Stimulated activated naive CD8-positive, alpha-beta T cell treated with anti-CD3 and anti-CD28 coated beads, Interleukin-15, amount 100 ng/mL, for 72 hours (primary cell): ENCODE results near the gene NLGN4Y.

ENCODE experiments used
- ATAC-seq: fragments of 150-1000 bp; cut with Tn5 transposase; 2 replicates; pipeline ENCODE4 v1.10.0; 2021; ENCODE audit warnings: mild to moderate bottlenecking, moderate library complexity
- DNase-seq, 2 donors: peaks; one replicate each; pipeline ENCODE4 v3.0.0; 2021 to 2022
- H3K27ac Mint-ChIP-seq, 2 donors: one replicate each; pipeline ENCODE4 v1.8.0; 2022; ENCODE audit warnings: mild to moderate bottlenecking in 2 of 2, mixed read lengths in 2 of 2, moderate library complexity in 2 of 2
- H3K27me3 Mint-ChIP-seq: one replicate; pipeline ENCODE4 v1.8.0; 2022; ENCODE audit warnings: mixed read lengths
- H3K4me1 Mint-ChIP-seq: one replicate; pipeline ENCODE4 v1.8.0; 2022; ENCODE audit warnings: mild to moderate bottlenecking, mixed read lengths
- H3K4me3 Mint-ChIP-seq, 2 donors: one replicate each; pipeline ENCODE4 v1.8.0; 2022; ENCODE audit warnings: mild to moderate bottlenecking in 2 of 2, mixed read lengths in 2 of 2, moderate library complexity in 1 of 2
- H3K9me3 Mint-ChIP-seq, 2 donors: one replicate each; pipeline ENCODE4 v1.8.0; 2022; ENCODE audit warnings: mixed read lengths in 2 of 2

The NLGN4Y gene

GRCh38 chrY:14618513-14618912, 94.2 kb downstream of the NLGN4Y start:
- Mint-ChIP-seq H3K4me1 (no peaks in the 10 kb centered on the region), H3K27ac (no peak overlapping the region), H3K4me3 (no peak overlapping the region), H3K9me3 (peaks cover 7 to 11% of the 10 kb centered on the region in 2 donors), H3K27me3 (no peaks in the 10 kb centered on the region)
- ATAC-seq (no peak), DNase-seq (no peak)

- no peak for DNase-seq
- Mint-ChIP-seq H3K27ac (no peak overlapping the region), H3K27me3 (no peaks in the 10 kb centered on the region), H3K9me3 (no peaks in the 10 kb centered on the region), H3K4me1 (no peaks in the 10 kb centered on the region), H3K4me3 (no peak overlapping the region)
- no peak for ATAC-seq
Measured at GRCh38 chrY:14628208-14628607, 103.9 kb downstream of the NLGN4Y start.

- Mint-ChIP-seq H3K4me1 (no peaks in the 10 kb centered on the region), H3K27me3 (no peaks in the 10 kb centered on the region), H3K4me3 (no peak overlapping the region), H3K9me3 (no peaks in the 10 kb centered on the region), H3K27ac (no peak overlapping the region)
- DNase-seq, result no peak
- no peak for ATAC-seq
Measured at GRCh38 chrY:14631676-14632075, 107.3 kb downstream of the NLGN4Y start.

- Mint-ChIP-seq H3K4me3 (no peak overlapping the region), H3K27ac (no peak overlapping the region), H3K4me1 (no peaks in the 10 kb centered on the region), H3K27me3 (no peaks in the 10 kb centered on the region), H3K9me3 (no peaks in the 10 kb centered on the region)
- ATAC-seq (no peak), DNase-seq (no peak)
Measured at GRCh38 chrY:14633718-14634117, 109.4 kb downstream of the NLGN4Y start.

GRCh38 chrY:14634954-14635353, 110.6 kb downstream of the NLGN4Y start:
- no peaks in the 10 kb centered on the region for H3K9me3 Mint-ChIP-seq
- H3K4me3 Mint-ChIP-seq, result no peak overlapping the region
- no peak for ATAC-seq
- no peaks in the 10 kb centered on the region for H3K4me1 Mint-ChIP-seq
- H3K27me3 Mint-ChIP-seq, result no peaks in the 10 kb centered on the region
- DNase-seq, result no peak
- no peak overlapping the region for H3K27ac Mint-ChIP-seq

GRCh38 chrY:14637551-14637950, 113.2 kb downstream of the NLGN4Y start:
- Mint-ChIP-seq H3K4me3 (no peak overlapping the region), H3K27me3 (no peaks in the 10 kb centered on the region), H3K9me3 (no peaks in the 10 kb centered on the region), H3K4me1 (no peaks in the 10 kb centered on the region), H3K27ac (no peak overlapping the region)
- ATAC-seq, result no peak
- DNase-seq, result no peak

- H3K27me3 Mint-ChIP-seq, result no peaks in the 10 kb centered on the region
- no peak overlapping the region for H3K4me3 Mint-ChIP-seq
- no peak for ATAC-seq
- DNase-seq, result no peak
- peaks cover 6 to 9% of the 10 kb centered on the region in 2 donors for H3K9me3 Mint-ChIP-seq
- H3K4me1 Mint-ChIP-seq, result no peaks in the 10 kb centered on the region
- H3K27ac Mint-ChIP-seq, result no peak overlapping the region
Measured at GRCh38 chrY:14641853-14642252, 117.5 kb downstream of the NLGN4Y start.

- Mint-ChIP-seq H3K27me3 (no peaks in the 10 kb centered on the region), H3K4me3 (no peak overlapping the region), H3K27ac (no peak overlapping the region), H3K4me1 (no peaks in the 10 kb centered on the region), H3K9me3 (peaks cover 9 to 14% of the 10 kb centered on the region in 2 donors)
- DNase-seq (no peak), ATAC-seq (no peak)
Measured at GRCh38 chrY:14644157-14644952, 120.0 kb downstream of the NLGN4Y start.

GRCh38 chrY:14679181-14679580, 154.9 kb downstream of the NLGN4Y start:
- Mint-ChIP-seq H3K4me3 (no peak overlapping the region), H3K9me3 (peaks cover 11 to 16% of the 10 kb centered on the region in 2 donors), H3K4me1 (no peaks in the 10 kb centered on the region), H3K27me3 (no peaks in the 10 kb centered on the region), H3K27ac (no peak overlapping the region)
- DNase-seq (no peak), ATAC-seq (no peak)

GRCh38 chrY:14694543-14694942, 170.2 kb downstream of the NLGN4Y start:
- Mint-ChIP-seq H3K4me3 (no peak overlapping the region), H3K27me3 (no peaks in the 10 kb centered on the region), H3K9me3 (peaks cover 0 to 22% of the 10 kb centered on the region in 2 donors), H3K27ac (no peak overlapping the region), H3K4me1 (no peaks in the 10 kb centered on the region)
- ATAC-seq, result no peak
- no peak for DNase-seq

- H3K27ac Mint-ChIP-seq, result no peak overlapping the region
- no peaks in the 10 kb centered on the region for H3K4me1 Mint-ChIP-seq
- peaks cover 0 to 13% of the 10 kb centered on the region in 2 donors for H3K9me3 Mint-ChIP-seq
- no peak overlapping the region for H3K4me3 Mint-ChIP-seq
- ATAC-seq (no peak), DNase-seq (no peak)
- H3K27me3 Mint-ChIP-seq, result no peaks in the 10 kb centered on the region
Measured at GRCh38 chrY:14708158-14708557, 183.8 kb downstream of the NLGN4Y start.

- H3K4me3 Mint-ChIP-seq, result no peak overlapping the region
- no peaks in the 10 kb centered on the region for H3K27me3 Mint-ChIP-seq
- no peak for DNase-seq
- H3K27ac Mint-ChIP-seq, result no peak overlapping the region
- ATAC-seq, result no peak
- H3K9me3 Mint-ChIP-seq, result peaks cover 0 to 6% of the 10 kb centered on the region in 2 donors
- H3K4me1 Mint-ChIP-seq, result no peaks in the 10 kb centered on the region
Measured at GRCh38 chrY:14741596-14741995, 217.3 kb downstream of the NLGN4Y start.

- H3K27me3 Mint-ChIP-seq, result no peaks in the 10 kb centered on the region
- H3K9me3 Mint-ChIP-seq, result peaks cover 0 to 17% of the 10 kb centered on the region in 2 donors
- no peak overlapping the region for H3K4me3 Mint-ChIP-seq
- ATAC-seq, result no peak
- H3K27ac Mint-ChIP-seq, result no peak overlapping the region
- no peaks in the 10 kb centered on the region for H3K4me1 Mint-ChIP-seq
- no peak for DNase-seq
Measured at GRCh38 chrY:14748329-14748728, 224.0 kb downstream of the NLGN4Y start.

- Mint-ChIP-seq H3K4me3 (no peak overlapping the region), H3K4me1 (no peaks in the 10 kb centered on the region), H3K9me3 (peaks cover 7 to 9% of the 10 kb centered on the region in 2 donors), H3K27ac (no peak overlapping the region), H3K27me3 (no peaks in the 10 kb centered on the region)
- ATAC-seq, result no peak
- no peak for DNase-seq
Measured at GRCh38 chrY:14755571-14755970, 231.2 kb downstream of the NLGN4Y start.

- H3K9me3 Mint-ChIP-seq, result peaks cover 0 to 3% of the 10 kb centered on the region in 2 donors
- ATAC-seq (no peak), DNase-seq (no peak)
- no peaks in the 10 kb centered on the region for H3K27me3 Mint-ChIP-seq
- no peaks in the 10 kb centered on the region for H3K4me1 Mint-ChIP-seq
- H3K4me3 Mint-ChIP-seq, result no peak overlapping the region
- no peak overlapping the region for H3K27ac Mint-ChIP-seq
Measured at GRCh38 chrY:14762903-14763302, 238.6 kb downstream of the NLGN4Y start.

- no peaks in the 10 kb centered on the region for H3K4me1 Mint-ChIP-seq
- H3K9me3 Mint-ChIP-seq, result no peaks in the 10 kb centered on the region
- no peak overlapping the region for H3K4me3 Mint-ChIP-seq
- H3K27me3 Mint-ChIP-seq, result no peaks in the 10 kb centered on the region
- ATAC-seq (no peak), DNase-seq (no peak)
- H3K27ac Mint-ChIP-seq, result no peak overlapping the region
Measured at GRCh38 chrY:14763600-14763999, 239.3 kb downstream of the NLGN4Y start.

- ATAC-seq, result no peak
- no peak overlapping the region for H3K4me3 Mint-ChIP-seq
- H3K9me3 Mint-ChIP-seq, result peaks cover 0 to 16% of the 10 kb centered on the region in 2 donors
- H3K27me3 Mint-ChIP-seq, result no peaks in the 10 kb centered on the region
- no peak overlapping the region for H3K27ac Mint-ChIP-seq
- no peaks in the 10 kb centered on the region for H3K4me1 Mint-ChIP-seq
- no peak for DNase-seq
Measured at GRCh38 chrY:14778208-14778607, 253.9 kb downstream of the NLGN4Y start.
